Natural killer cell (primary cell): ENCODE measurements around the gene CLCA1. TPM values are rescaled to one million over a fixed set of nuclear protein-coding genes. Genes with fewer than 3 reads are reported as not detected.

Source experiments
- ATAC-seq, 3 donors: fragments of 150-1000 bp in 2 of 3; fragments of 200-7000 bp in 1 of 3; cut with Tn5 transposase; 1 replicate in 1 of 3; 2 replicates in 2 of 3; pipeline ENCODE4 v1.10.0; 2021; ENCODE audit warnings: mild to moderate bottlenecking in 2 of 3, moderate library complexity in 2 of 3
- DNase-seq, 2 donors: peaks; one replicate each; pipeline versions ENCODE4 v3.0.0 to v3.0.0-alpha.2; 2013 to 2021; ENCODE audit warnings: mixed read lengths in 1 of 2
- H3K27ac ChIP-seq: one replicate; pipeline ENCODE4 v1.5.1; 2013; ENCODE audit warnings: mild to moderate bottlenecking, low read length
- H3K27me3 ChIP-seq: one replicate; pipeline ENCODE4 v1.6.1; 2013; ENCODE audit warnings: low read length; ENCODE audit not compliant: control insufficient read depth, insufficient read depth
- H3K36me3 ChIP-seq: one replicate; pipeline ENCODE4 v1.6.1; 2013; ENCODE audit warnings: low read length; ENCODE audit not compliant: control insufficient read depth, insufficient read depth
- H3K4me1 ChIP-seq: one replicate; pipeline ENCODE4 v1.6.1; 2013; ENCODE audit warnings: low read length; ENCODE audit not compliant: control insufficient read depth, insufficient read depth
- H3K4me3 ChIP-seq: one replicate; pipeline ENCODE4 v1.5.1; 2013; ENCODE audit warnings: low read length
- H3K9me3 ChIP-seq: one replicate; pipeline ENCODE4 v1.6.1; 2013; ENCODE audit warnings: low read length; ENCODE audit not compliant: control insufficient read depth, insufficient read depth
- H3K27ac Mint-ChIP-seq, 2 donors: one replicate each; pipeline ENCODE4 v1.8.0; 2022; ENCODE audit warnings: mild to moderate bottlenecking in 2 of 2, mixed read lengths in 2 of 2, moderate library complexity in 1 of 2
- H3K27me3 Mint-ChIP-seq, 2 donors: one replicate each; pipeline ENCODE4 v1.8.0; 2022; ENCODE audit warnings: low read depth in 2 of 2, mixed read lengths in 2 of 2
- H3K36me3 Mint-ChIP-seq: one replicate; pipeline ENCODE4 v1.8.0; 2022; ENCODE audit warnings: mixed read lengths
- H3K4me1 Mint-ChIP-seq, 2 donors: one replicate each; pipeline ENCODE4 v1.8.0; 2022; ENCODE audit warnings: mixed read lengths in 2 of 2
- H3K4me3 Mint-ChIP-seq: one replicate; pipeline ENCODE4 v1.8.0; 2022; ENCODE audit warnings: mild to moderate bottlenecking, moderate library complexity, mixed read lengths
- H3K9me3 Mint-ChIP-seq, 2 donors: one replicate each; pipeline ENCODE4 v1.8.0; 2022; ENCODE audit warnings: mixed read lengths in 2 of 2
- CTCF ChIP-seq: fragments of 200-600 bp; IDR thresholded peaks from one replicate; pipeline ENCODE4 v1.8.0; 2022; ENCODE audit warnings: antibody characterized with exemption
- WGBS: methylation state at CpG from one replicate; pipeline ENCODE4 v1.1.7; 2013; ENCODE audit warnings: missing lambda C conversion rate; ENCODE audit not compliant: insufficient coverage; 5-methylcytosine and 5-hydroxymethylcytosine counted together
- intact Hi-C: fragments of 100-400 bp; cut with micrococcal nuclease; formaldehyde crosslinking; loops from one replicate; pipeline ENCODE4 v1.14.2; 2022
- total RNA-seq, 4 donors: library from RNA; stranded (reverse); fragments of 120-200 nt in 1 of 4; gene quantifications; one replicate each; pipeline versions ENCODE4 v1.2.3 to v1.2.4, GENCODE V29; 2013 to 2022

The CLCA1 gene
- total RNA-seq, 3 donors from 2014 or later (not counting 1 experiment from before 2014, with no cell fraction given): not detected

- H3K36me3 ChIP-seq: no peaks in the 10 kb centered on the region
- no peak for DNase-seq
- TF ChIP-seq CTCF: no peak
- Mint-ChIP-seq H3K9me3 (no peaks in the 10 kb centered on the region), H3K4me3 (no peak overlapping the region), H3K27me3 (peaks cover 0 to 7% of the 10 kb centered on the region in 2 donors), H3K4me1 (no peaks in the 10 kb centered on the region), H3K27ac (no peak overlapping the region), H3K36me3 (no peaks in the 10 kb centered on the region)
- H3K27me3 ChIP-seq: no peaks in the 10 kb centered on the region
- H3K4me1 ChIP-seq: no peaks in the 10 kb centered on the region
- H3K4me3 ChIP-seq: no peak overlapping the region
- no peaks in the 10 kb centered on the region for H3K9me3 ChIP-seq
- H3K27ac ChIP-seq: no peak overlapping the region
- no peak for ATAC-seq
- intact Hi-C loops: no loop called here
- WGBS: no CpG with 5 or more reads among the region's 1 CpG
Observed at GRCh38 chr1:86448670-86449069, 20.1 kb upstream of the CLCA1 start.

- Histone ChIP-seq H3K27ac (no peak overlapping the region), H3K4me1 (no peaks in the 10 kb centered on the region), H3K27me3 (no peaks in the 10 kb centered on the region), H3K4me3 (no peak overlapping the region), H3K36me3 (no peaks in the 10 kb centered on the region), H3K9me3 (no peaks in the 10 kb centered on the region)
- intact Hi-C loops: no loop called here
- Mint-ChIP-seq H3K4me1 (no peaks in the 10 kb centered on the region), H3K27me3 (peaks cover 0 to 7% of the 10 kb centered on the region in 2 donors), H3K9me3 (no peaks in the 10 kb centered on the region), H3K36me3 (no peaks in the 10 kb centered on the region), H3K27ac (no peak overlapping the region), H3K4me3 (no peak overlapping the region)
- no CpG with 5 or more reads among the region's 1 CpG for WGBS
- DNase-seq (no peak), ATAC-seq (no peak)
- no peak for TF ChIP-seq CTCF
Observed at GRCh38 chr1:86449103-86449502, 19.6 kb upstream of the CLCA1 start.

DNA sequence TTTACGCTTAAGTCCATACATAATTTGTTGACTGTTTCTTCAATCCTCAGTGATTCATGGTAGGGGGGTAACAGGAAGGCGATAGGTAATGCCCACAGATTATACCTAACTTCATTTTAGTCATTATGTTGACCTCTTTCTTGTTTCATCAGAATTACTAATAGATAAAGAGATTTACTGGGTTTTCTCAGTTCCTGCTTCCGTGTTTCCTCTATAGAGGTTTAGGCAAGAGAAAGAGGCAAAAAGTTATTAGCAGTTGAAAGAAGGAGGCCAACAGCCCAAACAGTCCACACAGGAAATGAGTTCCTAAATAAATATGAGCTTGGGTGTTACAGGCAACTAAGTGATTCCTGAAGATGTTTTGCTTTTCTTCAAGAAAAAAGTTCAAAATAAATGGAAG lies 17.9 kb upstream of the CLCA1 start:
- H3K27ac ChIP-seq: no peak overlapping the region
- Mint-ChIP-seq H3K36me3 (no peaks in the 10 kb centered on the region), H3K27ac (no peak overlapping the region), H3K27me3 (peaks cover 3 to 7% of the 10 kb centered on the region in 2 donors), H3K4me1 (no peaks in the 10 kb centered on the region), H3K9me3 (no peaks in the 10 kb centered on the region), H3K4me3 (no peak overlapping the region)
- ATAC-seq: no peak
- no peaks in the 10 kb centered on the region for H3K9me3 ChIP-seq
- no peak for TF ChIP-seq CTCF
- no peaks in the 10 kb centered on the region for H3K4me1 ChIP-seq
- no peaks in the 10 kb centered on the region for H3K27me3 ChIP-seq
- intact Hi-C loops: no loop called here
- H3K36me3 ChIP-seq: no peaks in the 10 kb centered on the region
- no peak for DNase-seq
- H3K4me3 ChIP-seq: no peak overlapping the region
- WGBS: 50% methylated on average over 2 of the region's 3 CpGs

DNA sequence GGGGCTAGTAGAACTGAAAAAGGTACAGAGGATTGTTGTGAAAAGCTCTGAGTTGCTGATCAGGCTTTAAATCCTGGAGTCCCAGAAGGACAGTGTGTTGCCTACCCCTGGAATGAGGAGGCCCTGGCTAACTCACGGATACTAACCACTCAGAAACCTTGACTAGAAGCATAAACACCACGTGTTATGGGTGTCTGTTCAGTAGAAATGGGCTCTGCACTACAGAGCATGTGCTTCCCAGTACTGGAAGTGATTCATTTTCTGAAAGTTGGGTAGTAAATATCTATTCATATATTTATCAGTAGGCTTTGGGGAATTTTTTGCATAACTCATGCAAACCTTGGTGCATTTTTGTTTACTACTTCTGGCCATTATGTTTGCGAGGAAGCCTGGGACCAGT lies 15.1 kb upstream of the CLCA1 start:
- no peak overlapping the region for H3K4me3 ChIP-seq
- 87% methylated on average over 2 of the region's 3 CpGs for WGBS
- H3K27me3 Mint-ChIP-seq: peaks cover 9 to 26% of the 10 kb centered on the region in 2 donors
- H3K4me1 Mint-ChIP-seq: no peaks in the 10 kb centered on the region
- H3K4me1 ChIP-seq: no peaks in the 10 kb centered on the region
- H3K27me3 ChIP-seq: no peaks in the 10 kb centered on the region
- no peaks in the 10 kb centered on the region for H3K36me3 Mint-ChIP-seq
- H3K9me3 ChIP-seq: no peaks in the 10 kb centered on the region
- H3K27ac Mint-ChIP-seq: no peak overlapping the region
- H3K27ac ChIP-seq: no peak overlapping the region
- no peaks in the 10 kb centered on the region for H3K9me3 Mint-ChIP-seq
- DNase-seq (no peak), ATAC-seq (no peak)
- no peak overlapping the region for H3K4me3 Mint-ChIP-seq
- intact Hi-C loops: no loop called here
- H3K36me3 ChIP-seq: no peaks in the 10 kb centered on the region
- no peak for TF ChIP-seq CTCF
